Measurements from ENCODE around the gene GAK. TPM values are rescaled to one million over a fixed set of nuclear protein-coding genes. Genes with fewer than 3 reads are reported as not detected.

The GAK gene
- total and polyA plus RNA-seq, 3 experiments from 2014 or later = 82.9 to 118 (median 112) TPM

DNA sequence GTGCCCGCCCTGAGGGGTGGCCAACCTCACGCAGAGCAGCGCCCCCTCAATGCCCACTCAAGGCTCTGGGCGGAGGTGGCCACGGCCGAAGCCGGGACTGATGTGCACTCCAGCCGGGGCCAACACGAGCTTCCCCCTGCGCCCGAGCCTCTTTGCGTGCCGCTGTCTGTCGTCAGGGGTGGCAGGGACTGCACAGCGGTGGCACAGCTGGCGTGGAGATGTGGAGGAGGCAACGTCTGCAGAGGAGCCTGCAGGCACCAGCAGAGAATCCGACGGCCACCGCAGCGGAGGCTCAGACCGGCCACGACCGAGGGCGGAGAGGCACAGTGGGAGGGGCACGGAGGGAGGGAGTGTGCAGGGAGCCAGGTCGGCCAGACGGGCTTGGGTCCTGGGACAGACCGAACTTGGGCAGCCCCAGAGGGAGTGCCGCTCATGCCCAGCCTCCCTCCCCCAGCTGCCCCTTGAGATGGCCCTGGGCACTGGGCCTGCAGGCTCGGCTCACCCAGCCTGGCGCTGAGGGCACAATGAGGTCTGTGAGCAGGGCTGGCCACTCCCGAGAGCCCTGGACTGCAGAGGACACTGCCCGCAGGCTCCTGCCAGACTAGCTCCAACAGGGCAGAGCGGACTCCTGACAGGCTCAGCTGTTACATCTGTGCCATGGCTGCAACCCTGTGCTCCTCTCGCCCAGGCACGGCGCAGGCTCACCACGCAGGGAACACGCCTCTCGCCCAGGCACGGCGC is 59.7 kb downstream of the GAK start:
- ChIA-PET POLR2A (no interaction called here), CTCF (interaction anchor here (1.7 kb wide), 1 partner anchor 115 kb away, joined by 4 read pairs; the partner anchor contains the start of gene IDUA)
- Histone ChIP-seq H3K27me3 (ENCODE audit: insufficient read depth, low read length, poor library complexity, severe bottlenecking) (no peaks in the 10 kb centered on the region), H3K27ac (ENCODE audit: low read depth, low read length) (no peak overlapping the region), H3K36me3 (ENCODE audit: insufficient read depth, low read length) (peaks cover 26% of the 10 kb centered on the region), H3K4me1 (ENCODE audit: insufficient read depth, low read length) (no peaks in the 10 kb centered on the region), H3K4me3 (ENCODE audit: low read length) (no peak overlapping the region), H3K9me3 (ENCODE audit: low read length) (no peaks in the 10 kb centered on the region)
- H3K4me1 Mint-ChIP-seq = peaks cover 4 to 8% (median 5%) of the 10 kb centered on the region in 3 donors
- H3K36me3 Mint-ChIP-seq = peaks cover 13 to 84% (median 22%) of the 10 kb centered on the region in 3 donors
- DNase-seq = no peak
- H3K27ac Mint-ChIP-seq = no peak overlapping the region
- H3K9me3 Mint-ChIP-seq = no peaks in the 10 kb centered on the region
- no peak overlapping the region for H3K4me3 Mint-ChIP-seq
- H3K27me3 Mint-ChIP-seq = no peaks in the 10 kb centered on the region

DNA sequence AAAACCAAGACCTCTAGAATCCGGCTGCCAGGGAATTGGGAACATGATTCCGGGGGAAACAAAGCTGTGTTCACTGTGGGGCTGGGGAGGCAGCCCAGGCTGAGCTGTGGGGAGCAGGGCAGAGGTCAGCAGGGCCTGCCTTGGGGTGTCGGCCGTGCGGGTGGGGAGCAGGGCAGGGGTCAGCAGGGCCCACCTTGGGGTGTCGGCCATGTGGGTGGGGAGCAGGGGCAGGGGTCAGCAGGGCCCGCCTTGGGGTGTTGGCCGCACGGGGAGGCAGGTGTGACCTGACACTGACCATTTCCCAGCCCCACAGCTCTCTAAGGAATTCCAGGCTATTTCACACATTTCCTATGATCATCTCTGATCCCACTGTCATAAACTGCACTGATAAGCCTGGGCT is 60.6 kb downstream of the GAK start:
- Mint-ChIP-seq H3K9me3 (no peaks in the 10 kb centered on the region), H3K4me1 (peaks cover 0 to 4% (median 2%) of the 10 kb centered on the region in 3 donors), H3K27ac (peak overlapping the region in 1 of 8 donors; percentile 50), H3K27me3 (no peaks in the 10 kb centered on the region), H3K36me3 (peaks cover 13 to 80% (median 19%) of the 10 kb centered on the region in 3 donors), H3K4me3 (no peak overlapping the region)
- CTCF ChIA-PET = interaction anchor here (1.7 kb wide), 1 partner anchor 116 kb away, joined by 4 read pairs; the partner anchor contains the start of gene IDUA
- H3K27ac ChIP-seq (ENCODE audit: low read depth, low read length) = no peak overlapping the region
- no peak for DNase-seq
- H3K4me3 ChIP-seq (ENCODE audit: low read length) = no peak overlapping the region
- POLR2A ChIA-PET = no interaction called here
- peaks cover 17% of the 10 kb centered on the region for H3K36me3 ChIP-seq (ENCODE audit: insufficient read depth, low read length)
- H3K9me3 ChIP-seq (ENCODE audit: low read length) = no peaks in the 10 kb centered on the region
- H3K4me1 ChIP-seq (ENCODE audit: insufficient read depth, low read length) = no peaks in the 10 kb centered on the region
- no peaks in the 10 kb centered on the region for H3K27me3 ChIP-seq (ENCODE audit: insufficient read depth, low read length, poor library complexity, severe bottlenecking)

DNA sequence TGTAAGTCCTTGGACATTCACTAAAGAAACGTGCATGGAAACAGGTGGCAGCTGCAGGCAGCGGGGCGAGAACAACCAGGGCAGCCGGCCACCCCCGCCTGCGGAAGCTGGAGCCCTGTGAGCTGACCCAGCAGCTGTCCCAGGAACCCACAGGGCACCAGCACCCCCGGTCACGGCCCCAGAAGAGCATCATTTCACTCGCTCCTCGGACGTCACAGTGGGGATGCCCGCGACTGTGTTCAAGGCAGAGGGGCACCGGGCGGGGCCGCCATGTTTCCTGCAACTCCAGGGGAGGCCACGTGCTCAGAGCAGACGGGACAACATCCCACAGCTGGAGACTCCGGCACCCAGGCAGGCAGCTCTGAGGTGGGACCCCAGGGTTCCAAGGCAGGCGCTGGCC is 61.2 kb downstream of the GAK start:
- H3K27me3 Mint-ChIP-seq = no peaks in the 10 kb centered on the region
- Histone ChIP-seq H3K9me3 (ENCODE audit: low read length) (no peaks in the 10 kb centered on the region), H3K36me3 (ENCODE audit: insufficient read depth, low read length) (peaks cover 13% of the 10 kb centered on the region), H3K27ac (ENCODE audit: low read depth, low read length) (no peak overlapping the region), H3K27me3 (ENCODE audit: insufficient read depth, low read length, poor library complexity, severe bottlenecking) (no peaks in the 10 kb centered on the region), H3K4me1 (ENCODE audit: insufficient read depth, low read length) (no peaks in the 10 kb centered on the region), H3K4me3 (ENCODE audit: low read length) (no peak overlapping the region)
- peaks cover 13 to 80% (median 21%) of the 10 kb centered on the region in 3 donors for H3K36me3 Mint-ChIP-seq
- CTCF ChIA-PET = interaction anchor here (1.7 kb wide), 1 partner anchor 116 kb away, joined by 4 read pairs; the partner anchor contains the start of gene IDUA
- H3K4me3 Mint-ChIP-seq = no peak overlapping the region
- DNase-seq = no peak
- H3K27ac Mint-ChIP-seq = no peak overlapping the region
- no peaks in the 10 kb centered on the region for H3K9me3 Mint-ChIP-seq
- H3K4me1 Mint-ChIP-seq = peaks cover 0 to 4% (median 2%) of the 10 kb centered on the region in 3 donors
- POLR2A ChIA-PET = no interaction called here

DNA sequence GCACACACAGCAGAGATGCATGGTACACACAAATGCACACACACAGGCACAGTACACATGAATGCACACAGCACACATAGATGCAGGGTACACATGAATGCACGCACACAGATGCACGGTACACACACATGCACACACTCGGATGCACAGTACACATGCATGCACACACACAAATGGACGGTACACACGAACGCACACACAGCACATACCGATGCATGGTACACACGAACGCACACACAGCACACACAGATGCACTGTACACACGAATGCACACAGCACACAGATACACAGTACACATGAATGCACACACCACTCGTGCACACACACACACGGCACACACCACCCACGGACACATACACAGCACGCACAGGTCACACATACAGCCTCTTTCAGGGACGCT is 62.3 kb downstream of the GAK start:
- Histone ChIP-seq H3K27me3 (ENCODE audit: insufficient read depth, low read length, poor library complexity, severe bottlenecking) (no peaks in the 10 kb centered on the region), H3K9me3 (ENCODE audit: low read length) (no peaks in the 10 kb centered on the region), H3K4me1 (ENCODE audit: insufficient read depth, low read length) (no peaks in the 10 kb centered on the region), H3K4me3 (ENCODE audit: low read length) (no peak overlapping the region), H3K36me3 (ENCODE audit: insufficient read depth, low read length) (peaks cover 22% of the 10 kb centered on the region), H3K27ac (ENCODE audit: low read depth, low read length) (no peak overlapping the region)
- Mint-ChIP-seq H3K4me3 (peak overlapping the region in 1 of 7 donors; percentile 67), H3K27ac (no peak overlapping the region), H3K9me3 (no peaks in the 10 kb centered on the region), H3K27me3 (no peaks in the 10 kb centered on the region), H3K36me3 (peaks cover 13 to 79% (median 17%) of the 10 kb centered on the region in 3 donors), H3K4me1 (peaks cover 0 to 2% (median 0%) of the 10 kb centered on the region in 3 donors)
- ChIA-PET POLR2A (no interaction called here), CTCF (no interaction called here)
- no peak for DNase-seq

DNA sequence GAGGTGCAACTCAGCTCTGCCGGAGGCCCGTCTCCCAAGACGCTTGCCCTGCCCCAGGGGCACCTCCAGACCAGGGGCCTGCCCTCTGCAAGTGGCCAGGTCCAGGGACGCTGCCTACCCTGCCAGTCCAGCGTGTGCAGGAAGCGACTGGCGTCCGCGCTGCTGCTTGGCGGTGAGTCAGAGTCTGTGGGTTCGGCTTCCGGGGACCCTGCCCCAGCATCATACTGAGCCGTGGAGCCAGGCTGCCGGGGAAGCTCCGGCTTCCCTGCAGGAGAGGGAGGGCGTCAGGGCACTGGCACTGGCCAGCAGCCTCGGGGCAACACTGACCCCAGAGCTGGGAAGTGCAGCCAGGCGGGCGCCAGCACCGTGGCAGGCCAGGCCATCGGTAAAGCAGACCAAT is 63.7 kb downstream of the GAK start:
- CTCF ChIA-PET = no interaction called here
- Histone ChIP-seq H3K36me3 (ENCODE audit: insufficient read depth, low read length) (peaks cover 22% of the 10 kb centered on the region), H3K27ac (ENCODE audit: low read depth, low read length) (no peak overlapping the region), H3K27me3 (ENCODE audit: insufficient read depth, low read length, poor library complexity, severe bottlenecking) (no peaks in the 10 kb centered on the region), H3K4me1 (ENCODE audit: insufficient read depth, low read length) (no peaks in the 10 kb centered on the region), H3K9me3 (ENCODE audit: low read length) (no peaks in the 10 kb centered on the region), H3K4me3 (ENCODE audit: low read length) (no peak overlapping the region)
- Mint-ChIP-seq H3K4me3 (no peak overlapping the region), H3K27ac (no peak overlapping the region), H3K9me3 (no peaks in the 10 kb centered on the region), H3K4me1 (no peaks in the 10 kb centered on the region), H3K27me3 (no peaks in the 10 kb centered on the region), H3K36me3 (peaks cover 6 to 78% (median 12%) of the 10 kb centered on the region in 3 donors)
- no peak for DNase-seq
- POLR2A ChIA-PET = no interaction called here

DNA sequence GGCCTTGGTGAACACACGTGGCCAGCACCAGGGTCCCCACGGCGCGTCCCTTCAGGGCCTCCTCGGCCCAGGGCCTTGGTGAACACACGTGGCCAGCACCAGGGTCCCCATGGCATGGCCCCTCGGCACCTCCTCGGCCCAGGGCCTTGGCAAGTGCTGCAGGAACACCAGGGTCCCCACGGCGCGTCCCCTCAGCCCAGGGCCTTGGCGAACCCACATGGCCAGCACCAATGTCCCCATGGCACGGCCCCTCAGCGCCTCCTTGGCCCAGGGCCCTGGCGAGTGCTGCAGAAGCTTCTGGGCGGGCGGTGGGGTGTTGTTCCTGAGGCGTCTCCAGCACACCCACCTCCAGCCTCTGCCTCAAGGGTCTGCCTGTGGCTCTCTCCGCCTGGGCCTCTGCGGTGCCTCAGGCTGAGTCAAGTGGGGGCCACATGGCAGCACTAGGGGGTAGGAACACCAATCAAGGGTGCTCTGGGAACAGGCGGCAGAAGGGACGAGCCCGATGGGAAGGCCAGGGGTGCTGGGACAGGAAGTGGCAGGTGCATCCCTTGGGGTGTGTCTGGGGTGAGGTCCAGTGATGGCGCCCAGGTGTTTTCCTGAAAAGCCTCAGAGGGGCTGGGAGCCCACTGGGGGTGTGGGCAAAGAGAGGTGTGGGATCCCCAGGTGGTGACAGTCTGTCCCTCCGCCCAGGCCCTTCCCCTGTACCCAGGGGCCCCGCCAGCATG is 64.4 kb downstream of the GAK start:
- Histone ChIP-seq H3K27ac (ENCODE audit: low read depth, low read length) (no peak overlapping the region), H3K4me1 (ENCODE audit: insufficient read depth, low read length) (no peaks in the 10 kb centered on the region), H3K27me3 (ENCODE audit: insufficient read depth, low read length, poor library complexity, severe bottlenecking) (no peaks in the 10 kb centered on the region), H3K9me3 (ENCODE audit: low read length) (no peaks in the 10 kb centered on the region), H3K36me3 (ENCODE audit: insufficient read depth, low read length) (peaks cover 22% of the 10 kb centered on the region), H3K4me3 (ENCODE audit: low read length) (no peak overlapping the region)
- H3K4me3 Mint-ChIP-seq = no peak overlapping the region
- CTCF ChIA-PET = no interaction called here
- DNase-seq = no peak
- peaks cover 11 to 80% (median 16%) of the 10 kb centered on the region in 3 donors for H3K36me3 Mint-ChIP-seq
- no peaks in the 10 kb centered on the region for H3K27me3 Mint-ChIP-seq
- H3K9me3 Mint-ChIP-seq = no peaks in the 10 kb centered on the region
- no peak overlapping the region for H3K27ac Mint-ChIP-seq
- POLR2A ChIA-PET = no interaction called here
- H3K4me1 Mint-ChIP-seq = no peaks in the 10 kb centered on the region

DNA sequence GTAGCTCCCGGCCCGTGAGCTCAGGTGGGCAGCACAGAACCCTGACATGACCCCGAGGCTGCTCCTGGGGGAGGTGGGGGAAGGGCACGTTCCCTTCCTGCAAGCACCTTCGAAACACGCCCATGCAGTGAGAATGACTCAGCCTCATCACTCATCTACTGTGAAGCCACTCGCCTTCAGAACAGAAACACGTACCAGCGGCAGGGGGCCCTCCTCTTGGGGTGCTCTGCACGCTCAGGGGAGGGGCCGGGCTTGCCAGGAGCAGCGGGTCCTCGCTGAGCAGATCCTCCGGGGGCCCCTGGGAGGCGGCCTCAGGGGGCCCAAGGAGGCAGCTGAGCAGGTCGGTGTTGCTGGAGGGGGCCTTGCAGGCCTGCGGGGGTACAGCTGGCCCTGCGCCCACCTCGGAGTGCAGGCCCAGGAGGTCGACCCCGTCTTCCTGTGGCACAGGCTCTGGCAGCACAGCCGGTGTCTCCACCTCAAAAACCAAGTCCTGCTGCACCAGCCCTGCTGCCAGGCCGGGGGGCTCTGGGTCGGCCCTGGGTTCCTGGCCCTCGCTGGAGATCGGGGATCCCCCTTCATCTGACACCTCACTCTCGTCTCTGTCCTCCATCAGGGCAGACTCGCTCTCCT is 65.2 kb downstream of the GAK start:
- Mint-ChIP-seq H3K4me3 (no peak overlapping the region), H3K9me3 (no peaks in the 10 kb centered on the region), H3K27me3 (no peaks in the 10 kb centered on the region), H3K4me1 (no peaks in the 10 kb centered on the region), H3K36me3 (peaks cover 12 to 82% (median 21%) of the 10 kb centered on the region in 3 donors), H3K27ac (peak overlapping the region in 1 of 8 donors; percentile 84)
- no peaks in the 10 kb centered on the region for H3K27me3 ChIP-seq (ENCODE audit: insufficient read depth, low read length, poor library complexity, severe bottlenecking)
- peaks cover 22% of the 10 kb centered on the region for H3K36me3 ChIP-seq (ENCODE audit: insufficient read depth, low read length)
- no peaks in the 10 kb centered on the region for H3K9me3 ChIP-seq (ENCODE audit: low read length)
- CTCF ChIA-PET = no interaction called here
- no peak overlapping the region for H3K27ac ChIP-seq (ENCODE audit: low read depth, low read length)
- H3K4me1 ChIP-seq (ENCODE audit: insufficient read depth, low read length) = no peaks in the 10 kb centered on the region
- no peak overlapping the region for H3K4me3 ChIP-seq (ENCODE audit: low read length)
- POLR2A ChIA-PET = no interaction called here
- DNase-seq = no peak
